Left ventricle myocardium superior (tissue), 1 donor: ENCODE results near the gene MAN1B1. TPM values are rescaled to one million over a fixed set of nuclear protein-coding genes. Genes with fewer than 3 reads are reported as not detected.

Source experiments
- ATAC-seq: fragments of 200-7000 bp; cut with Tn5 transposase; one replicate; pipeline ENCODE4 v1.9.1; 2020; ENCODE audit warnings: mild to moderate bottlenecking, moderate library complexity
- DNase-seq: peaks from one replicate; pipeline ENCODE4 v3.0.0-alpha.2; 2020
- intact Hi-C: fragments of 100-400 bp; cut with micrococcal nuclease; formaldehyde crosslinking; loops from one replicate; pipeline ENCODE4 v1.11.0; 2022
- long read RNA-seq: library from polyadenylated mRNA; unstranded; transcript quantifications from one replicate; pipeline ENCODE4 v2.0.0, GENCODE V29; 2021
- total RNA-seq: library from RNA; stranded (reverse); fragmentation: NEBNext Ultra II Directional; extraction: Animal tissue kit (Norgen Biotek cat#: 25700); gene quantifications from one replicate; pipeline ENCODE4 v1.2.1, GENCODE V29; 2021
- donor health status: DM: no; HTN: yes; CAD: no; lungs with severe emphysema.

Gene MAN1B1
- 21.4 TPM for total RNA-seq
- long read RNA-seq, transcript MAN1B1-202 (13 exons, 2,769 nt) = major isoform, 31 of 43 reads
- long read RNA-seq, partial matches to known transcripts = 4 of 43 reads
- long read RNA-seq, other reads (novel, unspliced or antisense) = 8 of 43 reads

GRCh38 chr9:137086531-137087408, at the start of gene MAN1B1:
Gene MAN1B1, plus strand, starts transcription at chr9:137086985. Its CDS starts 15 bp downstream, at chr9:137087000.
- intact Hi-C loops = no loop called here
- DNase-seq (peak; percentile 100), ATAC-seq (peak; percentile 91)

GRCh38 chr9:137037035-137037434, 49.8 kb upstream of the MAN1B1 start:
- DNase-seq (no peak), ATAC-seq (no peak)
- intact Hi-C loops = no loop called here

DNA sequence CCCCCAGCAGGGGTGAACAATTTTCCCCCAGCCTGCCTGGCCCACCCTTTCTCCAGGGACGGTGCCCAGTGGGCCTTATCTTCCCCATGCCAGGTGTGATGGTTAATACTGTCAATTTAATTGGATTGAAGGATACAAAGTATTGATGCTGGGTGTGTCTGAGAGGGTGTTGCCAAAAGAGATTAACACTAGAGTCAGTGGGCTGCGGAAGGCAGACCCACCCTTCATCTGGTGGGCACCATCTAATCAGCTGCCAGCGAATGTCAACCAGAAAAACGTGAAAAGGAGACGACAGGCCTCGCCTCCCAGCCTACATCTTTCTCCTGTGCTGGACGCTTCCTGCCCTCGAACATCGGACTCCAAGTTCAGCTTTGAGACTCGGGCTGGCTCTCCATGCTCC, 49.3 kb upstream of the MAN1B1 start:
- no peak for ATAC-seq
- no peak for DNase-seq
- intact Hi-C loops = no loop called here

DNA sequence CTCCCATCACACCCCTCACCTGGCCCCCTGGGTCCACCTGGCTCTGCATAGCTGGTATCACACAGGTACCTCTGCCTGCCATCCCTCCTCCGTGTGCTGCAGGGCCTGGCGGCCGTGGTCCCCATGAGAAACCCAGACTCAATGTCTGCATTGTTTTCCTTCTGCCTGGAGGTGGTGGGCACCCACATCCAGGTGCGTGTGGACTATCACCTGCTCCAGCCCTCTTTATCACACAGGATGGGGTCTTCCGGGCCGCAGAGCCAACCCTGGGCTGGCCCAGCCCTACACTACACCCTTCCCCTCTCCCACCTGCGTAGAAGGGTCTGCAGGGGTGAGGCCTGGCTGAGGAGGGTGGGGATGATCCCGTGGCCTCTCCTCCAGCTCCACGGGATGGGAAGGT, 47.9 kb upstream of the MAN1B1 start:
- ATAC-seq = no peak
- no peak for DNase-seq
- intact Hi-C loops = no loop called here

DNA sequence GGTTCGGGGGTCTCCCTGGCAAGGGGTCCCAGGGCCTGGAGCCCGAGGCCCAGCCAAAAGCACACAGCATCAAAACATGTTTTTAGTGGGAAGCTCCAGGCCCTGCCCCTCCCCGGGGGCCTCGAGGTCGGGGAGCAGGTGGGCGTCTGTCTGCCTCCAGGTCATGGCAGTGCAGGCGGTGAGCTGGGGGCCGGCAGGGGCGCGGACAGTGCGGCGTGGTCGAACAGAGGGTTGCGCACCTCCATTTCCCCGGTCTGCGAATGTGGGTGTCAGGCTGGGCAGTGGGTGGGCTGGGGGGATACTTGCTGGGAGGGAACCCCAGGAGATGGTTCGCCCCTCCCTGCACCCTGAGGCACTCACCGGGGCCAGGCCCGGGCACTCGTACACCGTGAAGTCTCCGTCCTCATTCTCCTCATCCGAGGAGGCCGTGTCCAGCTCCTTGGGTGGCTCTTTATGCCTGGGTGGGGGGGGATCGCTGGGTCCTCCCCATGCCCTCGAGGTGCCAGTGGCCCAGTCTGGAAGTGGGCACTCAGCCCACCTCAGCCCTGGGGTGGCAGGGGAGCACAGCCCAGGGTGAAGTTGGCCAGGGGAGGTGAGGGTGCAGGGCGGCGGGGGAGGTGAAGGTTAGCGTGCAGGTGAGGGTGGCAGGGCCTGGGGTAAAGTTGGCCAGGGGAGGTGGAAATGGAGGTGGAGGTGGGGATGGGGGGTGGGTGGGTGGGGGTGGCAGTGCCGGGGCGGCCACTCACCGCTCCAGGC, 47.0 kb upstream of the MAN1B1 start:
- DNase-seq = no peak
- intact Hi-C loops = no loop called here
- ATAC-seq = no peak

GRCh38 chr9:137040568-137040967, 46.2 kb upstream of the MAN1B1 start:
- DNase-seq (no peak), ATAC-seq (no peak)
- intact Hi-C loops = no loop called here

- no peak for DNase-seq
- ATAC-seq = no peak
- intact Hi-C loops = no loop called here
Observed at GRCh38 chr9:137041124-137041523, 45.7 kb upstream of the MAN1B1 start.

DNA sequence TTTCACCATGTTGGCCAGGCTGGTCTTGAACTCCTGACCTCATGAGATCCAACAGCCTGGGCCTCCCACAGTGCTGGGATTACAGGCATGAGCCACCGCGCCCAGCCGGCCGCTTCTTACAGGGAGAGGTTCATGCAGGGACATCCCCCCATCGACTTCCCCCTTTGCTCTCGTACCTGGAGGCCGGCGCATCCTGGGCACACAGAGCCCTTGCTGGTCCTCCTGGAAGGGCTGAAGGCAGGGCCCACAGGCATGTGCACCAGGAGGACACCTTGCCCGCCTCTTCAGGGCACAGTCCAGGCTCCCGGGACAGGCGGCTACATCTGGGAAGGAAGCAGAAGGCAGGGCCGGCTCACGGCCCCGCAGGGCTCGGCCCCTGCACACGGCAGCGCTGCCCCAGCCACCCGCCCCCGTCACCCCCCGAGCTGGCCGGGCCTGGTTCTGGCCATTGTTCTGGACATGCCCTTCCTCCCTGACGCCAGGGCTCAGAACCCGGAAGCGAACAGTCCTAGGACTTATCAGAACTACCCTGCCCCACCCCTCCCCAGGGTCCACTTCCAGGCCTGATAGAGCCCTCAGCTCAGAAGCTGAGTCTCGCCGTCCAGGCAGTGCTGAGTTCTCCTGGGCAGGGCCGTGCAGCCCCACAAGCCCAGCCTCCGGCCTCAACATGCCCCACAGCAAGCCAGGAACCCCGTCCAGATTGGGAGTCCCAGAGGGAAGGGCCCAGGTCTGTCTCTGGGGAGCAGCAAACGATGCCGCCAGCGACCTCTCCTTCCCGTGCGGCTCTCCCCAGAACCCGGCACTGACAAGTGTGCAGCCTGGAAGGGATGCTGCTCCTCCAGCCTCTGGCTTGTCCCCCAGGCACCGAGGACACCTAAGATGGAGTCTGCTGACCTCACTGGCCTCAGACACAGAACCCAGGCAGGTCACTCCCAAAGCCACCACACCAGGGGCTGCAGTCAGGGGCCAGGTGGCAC, 43.7 kb upstream of the MAN1B1 start:
- DNase-seq = peak; percentile 65
- intact Hi-C loops = no loop called here
- ATAC-seq = peak; percentile 39

DNA sequence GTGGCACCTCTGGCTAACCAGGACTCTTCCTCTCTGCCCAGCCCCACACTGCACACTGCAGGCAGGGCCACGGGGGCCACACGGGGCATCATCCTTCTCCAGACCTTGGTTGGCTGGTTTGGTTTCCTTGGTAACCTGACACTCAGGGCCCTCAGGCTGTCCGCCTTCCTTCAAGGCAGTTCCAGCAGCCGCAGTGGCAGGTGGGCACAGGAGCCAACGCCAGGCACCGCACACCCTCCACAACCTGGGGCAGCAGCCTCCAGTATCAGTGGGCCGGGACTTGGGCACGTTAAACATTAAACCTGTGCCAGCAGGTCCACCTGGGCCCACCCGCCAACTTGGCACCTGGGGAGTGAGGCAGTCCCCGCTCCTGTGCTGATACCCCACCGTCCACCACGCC, 42.7 kb upstream of the MAN1B1 start:
- ATAC-seq (no peak), DNase-seq (no peak)
- intact Hi-C loops = no loop called here

DNA sequence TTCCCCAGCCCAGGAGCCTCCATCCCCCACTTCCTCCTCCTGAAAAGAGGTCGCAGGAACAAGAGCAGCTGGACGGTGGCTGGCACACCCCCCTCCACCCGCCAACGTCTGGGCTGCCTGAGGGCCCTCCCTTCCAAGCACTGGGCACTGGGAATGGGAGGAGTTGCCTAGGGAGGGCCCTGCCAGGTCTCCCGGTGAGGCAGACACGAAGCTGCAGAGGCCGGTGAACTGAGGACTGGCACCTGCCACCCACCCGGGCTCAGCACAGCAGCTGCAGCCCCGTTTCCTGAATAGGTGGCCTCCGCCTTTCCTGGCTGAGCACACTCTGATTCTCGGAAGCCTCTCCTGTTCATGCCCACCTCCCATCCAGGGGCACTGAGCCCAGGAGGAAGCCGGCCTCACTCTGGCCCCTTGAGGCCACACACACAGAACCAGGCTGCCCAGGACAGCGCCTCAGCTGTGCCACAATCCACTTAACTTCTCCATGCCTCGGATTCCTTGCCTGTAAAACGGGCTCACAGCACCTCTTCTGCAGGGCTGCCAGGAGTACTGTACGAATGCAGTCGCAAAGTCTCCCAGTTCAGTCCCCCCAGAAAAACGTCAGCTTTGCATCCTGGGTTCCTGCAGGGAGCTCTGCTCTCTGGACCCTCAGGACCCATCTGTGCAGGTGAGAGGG, 42.1 kb upstream of the MAN1B1 start:
- DNase-seq (no peak), ATAC-seq (peak; percentile 4)
- intact Hi-C loops = no loop called here

GRCh38 chr9:137045294-137046087, 41.3 kb upstream of the MAN1B1 start:
- peak; percentile 27 for ATAC-seq
- DNase-seq = peak; percentile 73
- intact Hi-C loops = no loop called here

DNA sequence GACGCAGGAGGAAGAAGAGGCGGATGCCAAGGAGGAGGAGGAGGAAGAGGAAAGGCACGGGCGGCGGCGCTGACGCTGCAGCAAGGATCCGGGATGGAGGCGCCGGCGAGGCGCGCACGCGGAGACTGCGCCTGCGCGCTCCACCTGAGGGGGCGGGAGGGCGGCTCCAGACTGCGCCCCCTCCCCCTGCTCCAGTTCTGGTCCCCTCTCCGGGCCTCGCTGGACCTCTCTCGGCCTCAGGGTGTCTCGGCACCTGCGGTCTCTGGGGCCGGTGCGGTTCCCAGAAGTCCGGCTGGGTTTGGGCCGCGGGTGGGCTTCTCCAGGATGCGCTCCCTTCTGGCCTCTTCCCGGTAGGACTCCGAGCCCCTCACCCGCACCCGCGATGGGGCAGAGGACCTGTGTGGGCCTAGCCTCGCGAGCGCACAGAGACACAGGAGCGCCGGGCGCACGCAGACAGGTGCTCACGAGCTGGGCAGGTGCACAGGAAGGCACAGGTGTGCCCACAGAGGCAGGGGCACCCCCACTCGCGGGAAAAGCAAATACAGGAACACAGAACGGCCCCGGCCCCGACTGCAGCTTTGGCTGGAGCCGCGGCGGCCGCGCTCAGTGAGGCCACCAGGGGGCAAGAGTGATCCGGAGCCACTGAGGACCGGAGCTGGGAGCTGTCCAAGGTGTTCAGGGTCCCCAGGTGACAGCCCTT, 40.5 kb upstream of the MAN1B1 start, which contains the start of gene NPDC1:
Gene NPDC1, minus strand, starts transcription at position 90 of the 700 bp plus-strand sequence. CDS start 188 bp downstream, outside the sequence.
- peak; percentile 74 for ATAC-seq
- intact Hi-C loops = no loop called here
- DNase-seq = peak; percentile 89

DNA sequence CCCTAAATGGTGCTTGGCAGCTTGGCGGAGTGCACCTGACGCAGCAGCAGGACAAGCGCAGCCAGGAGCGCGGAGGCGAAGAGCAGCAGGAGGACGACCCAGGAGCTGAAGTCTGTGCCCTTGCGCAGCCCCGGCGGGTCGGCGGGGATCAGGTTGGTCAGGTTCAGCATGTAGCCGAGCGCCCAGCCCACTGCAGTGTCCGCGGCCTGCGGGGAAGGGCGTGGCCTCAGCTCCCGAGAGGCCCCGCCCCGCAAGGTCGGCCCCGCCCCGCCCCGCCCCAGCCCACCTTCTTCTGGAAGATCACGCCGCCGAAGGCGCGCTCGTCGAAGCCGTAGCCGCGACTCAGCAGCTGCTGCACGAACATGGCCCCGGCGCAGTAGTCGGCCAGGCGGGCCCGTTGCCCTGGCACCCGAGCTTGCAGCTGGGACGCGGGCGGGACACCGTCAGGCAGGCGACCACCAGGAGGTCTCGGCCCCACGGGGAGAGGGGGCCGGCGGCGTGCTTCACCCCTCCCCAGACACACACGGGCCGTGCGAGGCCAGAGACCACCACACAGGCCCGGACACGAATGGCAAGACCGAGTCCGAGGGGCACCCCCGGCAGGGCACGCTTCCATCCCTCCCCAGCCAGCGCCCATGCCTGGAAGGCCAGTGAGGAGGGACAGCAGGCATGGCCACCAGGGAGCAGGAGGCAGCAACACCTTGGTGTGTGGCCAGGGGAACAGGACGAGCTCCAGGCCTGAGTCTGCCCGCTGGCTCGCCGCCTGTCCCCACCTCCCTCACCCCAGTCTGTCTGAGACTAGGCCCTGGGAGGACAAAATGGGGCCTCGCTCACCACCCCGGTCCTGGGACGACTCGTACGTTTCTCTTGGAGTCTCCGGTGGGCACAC, 37.9 kb upstream of the MAN1B1 start:
- intact Hi-C loops = no loop called here
- ATAC-seq = no peak
- no peak for DNase-seq

DNA sequence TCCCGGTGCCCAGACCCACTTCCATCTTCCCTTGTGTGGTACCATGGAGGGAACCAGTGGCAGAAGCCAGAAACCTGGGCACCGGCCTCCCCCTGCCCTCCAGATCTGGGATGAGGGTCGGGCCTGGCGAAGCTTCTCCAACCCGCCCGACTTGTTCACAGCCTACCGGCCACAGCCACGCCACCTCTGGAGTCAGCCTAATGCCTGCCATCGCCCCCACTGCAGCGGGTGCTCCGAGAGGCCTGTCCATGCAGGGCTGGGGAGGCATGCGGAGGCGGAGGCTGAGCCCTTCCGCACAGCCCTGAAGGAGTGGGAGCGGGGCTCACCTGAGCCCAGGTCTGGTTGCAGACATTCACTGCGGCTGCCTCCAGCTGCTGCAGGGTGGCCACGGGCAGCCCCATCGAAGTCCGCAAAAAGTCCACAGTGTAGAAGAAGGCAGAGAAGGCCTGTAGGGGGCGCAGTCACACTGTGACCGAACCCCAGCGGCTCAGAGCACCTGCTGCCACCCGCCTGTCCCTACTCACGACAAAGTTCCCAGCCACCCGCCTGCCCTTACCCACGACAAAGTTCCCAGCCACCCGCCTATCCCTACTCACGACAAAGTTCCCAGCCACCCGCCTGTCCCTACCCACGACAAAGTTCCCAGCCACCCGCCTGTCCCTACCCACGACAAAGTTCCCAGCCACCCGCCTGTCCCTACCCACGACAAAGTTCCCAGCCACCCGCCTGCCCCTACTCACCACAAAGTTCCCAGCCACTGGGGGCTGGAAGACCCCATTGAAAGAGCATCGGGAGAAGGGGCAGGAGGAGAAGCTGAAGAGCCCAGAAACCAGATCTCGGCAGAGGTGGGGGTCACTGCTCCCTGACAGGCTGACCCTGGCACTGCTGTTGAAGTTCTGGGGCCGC, 37.0 kb upstream of the MAN1B1 start:
- peak; percentile 72 for DNase-seq
- intact Hi-C loops = no loop called here
- ATAC-seq = peak; percentile 9

GRCh38 chr9:137050570-137050969, 36.2 kb upstream of the MAN1B1 start:
- DNase-seq (no peak), ATAC-seq (no peak)
- intact Hi-C loops = no loop called here
